Stomach (tissue), 9 donors: ENCODE data around the gene FADS3. TPM values are rescaled to one million over a fixed set of nuclear protein-coding genes. Genes with fewer than 3 reads are reported as not detected.
A peak's percentile ranks its signal among the peaks of the same experiment; 100 is the strongest.

Source experiments
- DNase-seq, 2 donors: peaks; one replicate each; pipeline versions ENCODE4 v3.0.0 to v3.0.0-alpha.2; 2013 to 2019
- H3K27ac ChIP-seq, 5 donors: fragments of 200-600 bp in 4 of 5; sonication (generic) in 4 of 5; one replicate each; pipeline ENCODE4 v1.5.1; 2013 to 2019; ENCODE audit warnings: mild to moderate bottlenecking in 1 of 5, moderate library complexity in 1 of 5
- H3K27me3 ChIP-seq, 3 donors: fragments of 200-600 bp; sonication (generic); one replicate each; pipeline ENCODE4 v1.5.1; 2017 to 2019; ENCODE audit warnings: mixed run types in 1 of 3
- H3K36me3 ChIP-seq, 4 donors: fragments of 200-600 bp; sonication (generic); 1 replicate in 3 of 4; 2 replicates in 1 of 4; pipeline ENCODE4 v1.5.1; 2016 to 2019
- H3K4me1 ChIP-seq, 4 donors: fragments of 200-600 bp; sonication (generic); one replicate each; pipeline ENCODE4 v1.5.1; 2016 to 2019
- H3K4me3 ChIP-seq, 4 donors: fragments of 200-600 bp; sonication (generic) in 3 of 4; one replicate each; pipeline ENCODE4 v1.5.1; 2016 to 2019; ENCODE audit warnings: mild to moderate bottlenecking in 1 of 4
- H3K9me3 ChIP-seq, 4 donors: fragments of 200-600 bp; sonication (generic); one replicate each; pipeline ENCODE4 v1.5.1; 2016 to 2019
- EP300 ChIP-seq: sonication (generic); formaldehyde crosslinking; IDR thresholded peaks from one replicate; pipeline ENCODE4 v1.6.1; 2017; ENCODE audit warnings: antibody characterized with exemption
- POLR2A ChIP-seq, 4 donors: fragments of 450-650 bp; IDR thresholded peaks; one replicate each; pipeline ENCODE4 v1.6.1; 2016; ENCODE audit warnings: antibody characterized with exemption in 4 of 4, control low read depth in 2 of 4, mild to moderate bottlenecking in 1 of 4, moderate library complexity in 1 of 4
- POLR2AphosphoS5 ChIP-seq, 3 donors: sonication (generic); formaldehyde crosslinking; IDR thresholded peaks; one replicate each; pipeline ENCODE4 v1.6.1; 2016; ENCODE audit warnings: antibody characterized with exemption in 3 of 3
- WGBS, 5 donors: extraction: QIAGEN DNeasy Blood & Tissue Kit in 3 of 5; methylation state at CpG; one replicate each; pipeline versions ENCODE4 v1.1.5 to v1.1.7; 2013 to 2018; 5-methylcytosine and 5-hydroxymethylcytosine counted together
- intact Hi-C: fragments of 100-400 bp; cut with DNase I; formaldehyde crosslinking; loops from one replicate; pipeline ENCODE4 v1.15.1; 2023; ENCODE audit warnings: low total_unique reads
- polyA plus RNA-seq, 3 donors: library from polyadenylated mRNA; stranded (reverse); fragments of 200-250 nt; gene quantifications; one replicate each; pipeline ENCODE4 v1.2.3, GENCODE V29; 2013
- total RNA-seq, 5 donors: library from RNA; depleted of rRNA; stranded (reverse); fragments of >200 nt; gene quantifications; one replicate each; pipeline versions ENCODE4 v1.1.0 to v1.2.3, GENCODE V29; 2014 to 2016
- TF ChIP-seq, protein P1 (sequence below), 7 experiments: fragments of 450-650 bp in 4 of 7; fragments of 200-600 bp in 3 of 7; sonication (generic) in 3 of 7; IDR thresholded peaks; one replicate each; pipeline ENCODE4 v1.5.1; 2016 to 2019; ENCODE audit warnings: antibody characterized with exemption in 7 of 7, control low read depth in 2 of 7, mild to moderate bottlenecking in 1 of 7
- donor health status: healthy with polysubstance abuse.
- donor health status: Bipolar disorder and iron deficiency.
- donor health status: healthy.

The FADS3 gene
- total and polyA plus RNA-seq, 8 donors, result 2.6 to 140 (median 17.5) TPM

DNA sequence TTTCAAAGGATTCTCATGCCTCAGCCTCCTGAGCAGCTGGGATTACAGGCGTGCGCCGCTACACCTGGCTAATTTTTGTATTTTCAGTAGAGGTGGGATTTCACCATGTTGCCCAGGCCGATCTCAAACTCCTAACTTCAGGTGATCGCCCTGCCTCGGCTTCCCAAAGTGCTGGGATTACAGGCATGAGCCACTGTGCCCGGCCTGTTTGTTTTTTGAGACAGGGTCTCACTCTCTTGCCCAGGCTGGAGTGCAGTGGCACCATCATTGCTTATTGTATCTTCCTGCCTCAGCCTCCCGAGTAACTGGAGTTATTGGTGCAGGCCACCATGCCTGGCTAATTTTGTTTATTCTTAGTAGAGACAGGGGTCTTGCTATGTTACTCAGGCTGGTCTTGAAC lies 55.2 kb downstream of the FADS3 start:
- 95 to 98% (median 96%) methylated on average over 8 of the region's 8 CpGs for WGBS, 5 donors
- intact Hi-C loops, result no loop called here
- Histone ChIP-seq H3K27ac (peak overlapping the region in 3 of 5 donors; percentile 38 to 76 (median 67)), H3K4me3 (no peak overlapping the region), H3K4me1 (peaks cover 0 to 48% (median 7%) of the 10 kb centered on the region in 4 donors), H3K9me3 (no peaks in the 10 kb centered on the region), H3K27me3 (no peaks in the 10 kb centered on the region), H3K36me3 (peaks cover 0 to 37% (median 3%) of the 10 kb centered on the region in 4 donors)
- DNase-seq, result no peak
- TF ChIP-seq EP300 (no peak), POLR2A (IDR thresholded peaks at IDR 0.05) (no peak), POLR2AphosphoS5 (IDR thresholded peaks at IDR 0.05) (no peak)
- TF ChIP-seq, protein P1, sequence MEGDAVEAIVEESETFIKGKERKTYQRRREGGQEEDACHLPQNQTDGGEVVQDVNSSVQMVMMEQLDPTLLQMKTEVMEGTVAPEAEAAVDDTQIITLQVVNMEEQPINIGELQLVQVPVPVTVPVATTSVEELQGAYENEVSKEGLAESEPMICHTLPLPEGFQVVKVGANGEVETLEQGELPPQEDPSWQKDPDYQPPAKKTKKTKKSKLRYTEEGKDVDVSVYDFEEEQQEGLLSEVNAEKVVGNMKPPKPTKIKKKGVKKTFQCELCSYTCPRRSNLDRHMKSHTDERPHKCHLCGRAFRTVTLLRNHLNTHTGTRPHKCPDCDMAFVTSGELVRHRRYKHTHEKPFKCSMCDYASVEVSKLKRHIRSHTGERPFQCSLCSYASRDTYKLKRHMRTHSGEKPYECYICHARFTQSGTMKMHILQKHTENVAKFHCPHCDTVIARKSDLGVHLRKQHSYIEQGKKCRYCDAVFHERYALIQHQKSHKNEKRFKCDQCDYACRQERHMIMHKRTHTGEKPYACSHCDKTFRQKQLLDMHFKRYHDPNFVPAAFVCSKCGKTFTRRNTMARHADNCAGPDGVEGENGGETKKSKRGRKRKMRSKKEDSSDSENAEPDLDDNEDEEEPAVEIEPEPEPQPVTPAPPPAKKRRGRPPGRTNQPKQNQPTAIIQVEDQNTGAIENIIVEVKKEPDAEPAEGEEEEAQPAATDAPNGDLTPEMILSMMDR (IDR thresholded peaks at IDR 0.05), result no peak

DNA sequence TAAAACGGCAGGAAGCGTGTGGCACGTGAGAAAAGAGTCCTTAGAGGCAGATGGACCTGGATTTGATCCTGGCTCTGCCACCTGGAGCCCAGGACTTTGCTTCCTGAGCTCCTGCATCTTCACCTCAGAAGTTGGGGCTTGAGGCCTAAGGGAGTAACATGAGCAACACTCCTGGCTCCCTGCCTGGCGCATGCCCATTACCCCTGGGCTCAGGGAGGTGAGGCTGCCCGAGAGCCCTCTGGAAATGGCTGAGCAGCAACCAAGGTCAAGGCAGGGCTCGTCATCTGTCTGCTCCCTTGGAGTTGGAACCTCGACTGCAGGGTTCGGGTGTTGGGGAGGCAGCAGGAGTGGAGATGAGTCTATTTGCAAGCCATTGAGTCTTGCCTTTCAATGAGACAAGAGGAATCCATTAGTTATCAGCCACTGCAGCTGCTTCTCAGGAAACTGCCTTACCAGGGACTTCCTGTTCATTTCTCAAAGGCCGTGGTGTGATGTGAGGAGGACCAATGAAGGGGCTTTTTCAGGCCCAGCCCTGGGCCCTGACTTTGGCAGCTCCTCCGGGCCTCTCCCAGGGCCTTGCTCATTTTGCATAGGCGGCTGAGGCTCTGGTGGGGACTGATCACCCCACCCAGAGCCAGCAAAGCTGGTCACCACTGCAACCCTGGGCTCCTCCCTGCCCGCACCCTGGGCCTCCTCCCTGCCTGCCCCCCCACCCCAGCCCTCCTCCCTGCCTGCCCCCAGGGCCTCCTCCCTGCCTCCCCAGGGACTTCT lies 56.9 kb downstream of the FADS3 start:
- 54 to 65% (median 59%) methylated on average over 10 to 12 of the region's 12 CpGs for whole genome bisulfite sequencing, 5 donors
- Histone ChIP-seq H3K4me3 (no peak overlapping the region), H3K4me1 (peaks cover 1 to 66% (median 10%) of the 10 kb centered on the region in 4 donors), H3K27ac (peak overlapping the region; percentile 11 to 76 (median 60)), H3K36me3 (peaks cover 0 to 19% (median 0%) of the 10 kb centered on the region in 4 donors), H3K9me3 (no peaks in the 10 kb centered on the region), H3K27me3 (no peaks in the 10 kb centered on the region)
- DNase-seq, result peak in 1 of 2 donors; percentile 83
- intact Hi-C loops, result no loop called here
- TF ChIP-seq POLR2A (IDR thresholded peaks at IDR 0.05) (no peak), EP300 (no peak), POLR2AphosphoS5 (IDR thresholded peaks at IDR 0.05) (peak in 1 of 3 donors; percentile 8)
- TF ChIP-seq, protein P1 (IDR thresholded peaks at IDR 0.05), result no peak

DNA sequence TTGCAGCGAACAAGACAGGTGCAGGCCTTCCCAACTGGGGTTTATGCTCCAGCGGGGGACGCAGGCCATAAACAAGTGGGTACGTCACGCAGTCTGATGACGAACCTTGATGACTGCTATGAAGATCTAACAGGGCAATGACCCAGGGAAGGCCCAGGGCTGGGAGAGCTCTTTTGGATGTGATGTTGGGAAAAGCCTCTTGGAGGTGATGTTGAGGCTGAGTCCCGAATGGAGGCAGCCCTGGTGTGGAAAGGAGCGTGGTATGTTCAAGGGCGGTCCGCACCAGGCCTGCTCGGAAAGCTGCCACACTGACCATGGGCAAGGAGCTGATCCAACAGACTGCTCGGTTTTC lies 57.4 kb downstream of the FADS3 start:
- Histone ChIP-seq H3K27ac (peak overlapping the region in 3 of 5 donors; percentile 59 to 76 (median 67)), H3K27me3 (peaks cover 0 to 5% (median 0%) of the 10 kb centered on the region in 3 donors), H3K36me3 (peaks cover 0 to 14% (median 0%) of the 10 kb centered on the region in 4 donors), H3K4me3 (no peak overlapping the region), H3K4me1 (peaks cover 7 to 71% (median 15%) of the 10 kb centered on the region in 4 donors), H3K9me3 (no peaks in the 10 kb centered on the region)
- no peak for DNase-seq
- WGBS, 5 donors, result 92 to 97% (median 94%) methylated on average over 12 of the region's 12 CpGs
- intact Hi-C loops, result no loop called here
- no peak for TF ChIP-seq POLR2A (IDR thresholded peaks at IDR 0.05)
- TF ChIP-seq, protein P1 (IDR thresholded peaks at IDR 0.05), result no peak
- TF ChIP-seq POLR2AphosphoS5 (IDR thresholded peaks at IDR 0.05), result no peak
- TF ChIP-seq EP300, result no peak

DNA sequence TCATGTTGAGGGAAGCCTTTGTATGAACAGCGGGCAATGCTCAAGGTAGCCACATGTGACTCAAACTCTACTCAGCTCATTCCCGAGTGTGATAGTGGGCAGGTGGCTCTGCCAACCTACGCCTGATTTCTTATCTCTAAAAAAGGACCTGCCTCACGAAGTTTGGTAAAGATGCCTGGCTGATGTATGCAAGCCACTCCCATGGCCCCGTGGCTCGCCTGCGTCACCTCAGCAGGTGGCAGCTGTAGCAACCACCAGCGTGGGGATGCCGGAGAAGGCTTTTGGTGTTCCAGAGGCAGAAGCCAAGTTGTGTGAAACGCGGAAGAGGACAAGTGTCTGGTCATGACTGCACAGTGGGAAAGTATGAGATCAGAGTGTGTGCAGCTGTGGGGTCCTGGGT lies 57.9 kb downstream of the FADS3 start:
- Histone ChIP-seq H3K36me3 (peaks cover 0 to 10% (median 0%) of the 10 kb centered on the region in 4 donors), H3K27me3 (peaks cover 0 to 10% (median 4%) of the 10 kb centered on the region in 3 donors), H3K27ac (peak overlapping the region in 2 of 5 donors; percentile 67 to 76), H3K4me1 (peaks cover 11 to 76% (median 18%) of the 10 kb centered on the region in 4 donors), H3K4me3 (no peak overlapping the region), H3K9me3 (no peaks in the 10 kb centered on the region)
- intact Hi-C loops, result no loop called here
- TF ChIP-seq POLR2AphosphoS5 (IDR thresholded peaks at IDR 0.05) (no peak), EP300 (no peak), POLR2A (IDR thresholded peaks at IDR 0.05) (no peak)
- TF ChIP-seq, protein P1 (IDR thresholded peaks at IDR 0.05), result no peak
- DNase-seq, result no peak
- 55 to 75% (median 64%) methylated on average over 11 of the region's 11 CpGs for WGBS, 5 donors
